ENCODE results near the gene SNX9.
"Not testable (repeated sequence)": the region's sequence is repeated elsewhere in the genome, so short reads cannot be mapped to it uniquely, and the experiment has no call there.

SNX9 gene

DNA sequence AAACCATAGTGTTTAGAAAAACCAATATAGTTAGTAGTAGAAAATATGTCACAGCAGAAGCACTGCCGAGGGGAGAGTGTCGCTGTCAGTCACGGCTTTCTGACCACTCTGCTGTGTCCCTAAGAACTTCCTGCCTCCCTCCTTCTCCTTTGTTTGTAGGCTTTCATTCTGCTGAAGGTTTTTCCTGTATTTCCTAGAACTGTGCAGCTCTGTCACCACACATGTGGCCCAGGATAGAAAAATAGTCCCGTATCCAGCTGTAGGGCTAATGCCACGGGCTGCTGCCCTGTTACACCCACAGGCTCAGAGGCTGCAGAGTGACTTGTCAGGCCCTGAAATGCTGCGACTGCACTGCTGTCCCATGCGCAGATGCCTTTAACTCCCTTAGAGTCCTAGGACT, 106.0 kb downstream of the SNX9 start:
- no peaks in the 10 kb centered on the region for H3K9me3 ChIP-seq (ENCODE audit: control insufficient read depth, insufficient read depth, low read depth, low read length)
- no peaks in the 10 kb centered on the region for H3K27me3 ChIP-seq (ENCODE audit: control insufficient read depth, insufficient read depth, low read length)
- H3K27ac ChIP-seq (ENCODE audit: low read depth, low read length), result no peak overlapping the region
- no peak overlapping the region for H3K9ac ChIP-seq (ENCODE audit: low read length)
- H3K36me3 ChIP-seq (ENCODE audit: control insufficient read depth, insufficient read depth, low read length), result peaks cover 84% of the 10 kb centered on the region
- H3K4me3 ChIP-seq (ENCODE audit: low read depth, low read length), result no peak overlapping the region
- H3K4me1 ChIP-seq (ENCODE audit: control insufficient read depth, insufficient read depth, low read length), result peaks cover 21% of the 10 kb centered on the region; the same call in 1 of the 2 replicates

DNA sequence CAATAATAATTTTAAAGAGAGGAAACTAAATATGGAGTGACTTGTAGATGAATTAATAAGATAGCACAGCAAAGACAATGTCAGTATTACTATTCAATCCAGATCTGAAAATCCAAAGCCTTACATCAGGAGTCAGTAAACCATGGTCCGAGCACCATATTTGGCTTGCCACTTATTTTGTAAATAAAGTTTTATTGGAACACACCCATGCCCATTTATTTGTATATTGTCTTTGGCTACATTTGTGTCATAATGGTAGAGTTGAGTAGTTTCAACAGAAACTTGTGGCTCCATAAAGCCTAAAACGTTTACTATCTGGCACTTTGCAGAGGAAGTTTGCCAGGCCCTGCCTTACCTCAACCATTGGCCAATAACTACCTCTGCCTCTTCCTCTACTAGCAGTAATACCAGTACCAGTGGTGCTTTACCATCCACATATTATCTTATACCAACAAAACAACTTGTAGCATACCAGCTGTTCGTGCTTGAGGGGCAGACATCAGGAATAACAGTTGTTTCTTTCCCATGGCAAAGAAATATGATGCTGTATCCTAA, 106.8 kb downstream of the SNX9 start:
- Histone ChIP-seq H3K27me3 (ENCODE audit: control insufficient read depth, insufficient read depth, low read length) (no peaks in the 10 kb centered on the region), H3K36me3 (ENCODE audit: control insufficient read depth, insufficient read depth, low read length) (peaks cover 83% of the 10 kb centered on the region), H3K4me3 (ENCODE audit: low read depth, low read length) (no peak overlapping the region), H3K9me3 (ENCODE audit: control insufficient read depth, insufficient read depth, low read depth, low read length) (no peaks in the 10 kb centered on the region), H3K9ac (ENCODE audit: low read length) (no peak overlapping the region), H3K4me1 (ENCODE audit: control insufficient read depth, insufficient read depth, low read length) (peaks cover 21% of the 10 kb centered on the region; the same call in 1 of the 2 replicates), H3K27ac (ENCODE audit: low read depth, low read length) (no peak overlapping the region)

DNA sequence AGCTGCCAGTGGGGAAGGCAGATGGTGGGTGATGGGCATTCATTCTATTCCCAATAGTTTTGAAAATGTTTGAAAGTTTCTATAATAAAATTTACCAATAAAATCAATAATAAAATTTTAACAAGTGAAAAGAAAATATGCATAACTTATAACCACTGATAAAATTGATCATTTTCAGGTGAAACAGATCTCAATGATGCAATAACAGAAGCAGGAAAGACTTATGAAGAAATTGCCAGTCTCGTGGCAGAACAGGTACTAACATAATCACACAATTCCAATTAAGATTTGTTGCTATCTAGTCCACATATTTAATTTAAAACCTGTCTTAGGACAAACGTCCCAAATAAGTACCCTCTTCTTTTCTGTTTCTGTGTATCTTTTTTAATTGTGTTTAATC, 112.7 kb downstream of the SNX9 start:
- Histone ChIP-seq H3K4me3 (ENCODE audit: low read depth, low read length) (no peak overlapping the region), H3K36me3 (ENCODE audit: control insufficient read depth, insufficient read depth, low read length) (peaks cover 91% of the 10 kb centered on the region), H3K4me1 (ENCODE audit: control insufficient read depth, insufficient read depth, low read length) (peaks cover 8% of the 10 kb centered on the region; the same call in 1 of the 2 replicates), H3K27ac (ENCODE audit: low read depth, low read length) (no peak overlapping the region), H3K9me3 (ENCODE audit: control insufficient read depth, insufficient read depth, low read depth, low read length) (no peaks in the 10 kb centered on the region), H3K27me3 (ENCODE audit: control insufficient read depth, insufficient read depth, low read length) (no peaks in the 10 kb centered on the region), H3K9ac (ENCODE audit: low read length) (no peak overlapping the region)

DNA sequence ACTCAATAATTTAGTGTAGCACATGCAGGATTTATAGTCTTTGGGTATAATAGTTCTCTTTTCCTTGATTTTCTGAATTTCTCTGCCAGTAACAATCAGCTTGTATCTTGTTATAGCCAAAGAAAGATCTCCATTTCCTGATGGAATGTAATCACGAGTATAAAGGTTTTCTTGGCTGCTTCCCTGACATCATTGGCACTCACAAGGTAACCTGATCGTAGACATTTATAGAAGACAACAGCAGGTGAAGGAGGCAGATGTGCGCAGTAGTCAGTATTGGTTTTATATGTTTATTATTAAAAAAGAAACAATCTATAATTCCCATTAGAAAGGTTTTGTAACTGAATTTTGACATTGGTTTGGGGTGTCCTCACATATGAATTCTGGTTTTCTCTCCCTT, 114.3 kb downstream of the SNX9 start:
- Histone ChIP-seq H3K36me3 (ENCODE audit: control insufficient read depth, insufficient read depth, low read length) (peaks cover 96% of the 10 kb centered on the region), H3K9me3 (ENCODE audit: control insufficient read depth, insufficient read depth, low read depth, low read length) (no peaks in the 10 kb centered on the region), H3K9ac (ENCODE audit: low read length) (no peak overlapping the region), H3K4me1 (ENCODE audit: control insufficient read depth, insufficient read depth, low read length) (no peaks in the 10 kb centered on the region), H3K4me3 (ENCODE audit: low read depth, low read length) (no peak overlapping the region), H3K27ac (ENCODE audit: low read depth, low read length) (no peak overlapping the region), H3K27me3 (ENCODE audit: control insufficient read depth, insufficient read depth, low read length) (no peaks in the 10 kb centered on the region)

DNA sequence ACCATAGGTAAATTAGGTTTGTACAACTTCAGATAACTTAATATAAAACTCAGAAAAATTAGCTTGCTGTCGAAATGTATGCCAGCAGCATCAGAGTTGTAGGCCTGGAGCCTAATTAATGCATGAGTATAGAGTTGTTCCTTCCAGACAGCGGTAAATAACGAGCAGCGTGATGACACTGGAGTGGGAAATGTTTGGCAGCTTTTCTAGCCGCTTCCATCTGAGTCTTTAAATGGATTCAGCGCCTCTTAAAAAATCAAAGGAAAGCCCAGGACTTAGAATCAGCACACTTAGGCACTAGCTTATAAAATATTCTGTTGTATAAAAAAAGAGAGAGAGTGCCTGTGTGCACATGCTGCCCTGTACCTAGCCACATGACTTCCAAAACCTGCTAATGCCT, 114.9 kb downstream of the SNX9 start:
- H3K36me3 ChIP-seq (ENCODE audit: control insufficient read depth, insufficient read depth, low read length), result peaks cover 96% of the 10 kb centered on the region
- no peak overlapping the region for H3K9ac ChIP-seq (ENCODE audit: low read length)
- no peak overlapping the region for H3K27ac ChIP-seq (ENCODE audit: low read depth, low read length)
- H3K27me3 ChIP-seq (ENCODE audit: control insufficient read depth, insufficient read depth, low read length), result no peaks in the 10 kb centered on the region
- H3K9me3 ChIP-seq (ENCODE audit: control insufficient read depth, insufficient read depth, low read depth, low read length), result no peaks in the 10 kb centered on the region
- H3K4me3 ChIP-seq (ENCODE audit: low read depth, low read length), result no peak overlapping the region
- H3K4me1 ChIP-seq (ENCODE audit: control insufficient read depth, insufficient read depth, low read length), result no peaks in the 10 kb centered on the region

DNA sequence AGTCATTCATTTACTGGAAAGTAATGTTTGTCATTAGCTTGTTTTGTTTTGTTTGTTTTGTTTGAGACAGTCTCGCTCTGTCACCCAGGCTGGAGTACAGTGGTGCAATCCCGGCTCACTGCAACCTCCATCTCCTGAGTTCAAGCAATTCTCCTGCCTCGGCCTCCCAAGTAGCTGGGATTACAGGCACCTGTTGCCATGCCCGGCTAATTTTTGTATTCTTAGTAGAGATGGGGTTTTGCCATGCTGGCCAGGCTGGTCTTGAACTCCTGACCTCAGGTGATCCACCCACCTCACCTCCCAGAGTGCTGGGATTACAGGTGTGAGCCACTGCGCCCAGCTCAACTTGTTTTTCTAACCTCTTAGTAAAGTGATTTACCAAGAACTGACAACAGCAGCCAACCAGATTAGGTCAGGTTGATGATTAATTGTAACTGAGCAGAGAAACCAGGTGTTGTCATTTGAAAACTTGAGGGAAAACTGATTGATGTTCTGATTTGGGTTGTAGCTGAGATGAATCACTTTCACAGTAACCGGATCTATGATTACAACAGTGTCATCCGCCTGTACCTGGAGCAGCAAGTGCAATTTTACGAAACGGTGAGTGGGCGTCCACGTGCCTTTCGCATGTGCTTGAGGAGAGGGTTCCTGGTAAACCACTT, 117.5 kb downstream of the SNX9 start:
- H3K36me3 ChIP-seq (ENCODE audit: control insufficient read depth, insufficient read depth, low read length), result peaks cover 99% of the 10 kb centered on the region
- not testable (repeated sequence) for H3K9ac ChIP-seq (ENCODE audit: low read length); H3K9me3 ChIP-seq (ENCODE audit: control insufficient read depth, insufficient read depth, low read depth, low read length)

DNA sequence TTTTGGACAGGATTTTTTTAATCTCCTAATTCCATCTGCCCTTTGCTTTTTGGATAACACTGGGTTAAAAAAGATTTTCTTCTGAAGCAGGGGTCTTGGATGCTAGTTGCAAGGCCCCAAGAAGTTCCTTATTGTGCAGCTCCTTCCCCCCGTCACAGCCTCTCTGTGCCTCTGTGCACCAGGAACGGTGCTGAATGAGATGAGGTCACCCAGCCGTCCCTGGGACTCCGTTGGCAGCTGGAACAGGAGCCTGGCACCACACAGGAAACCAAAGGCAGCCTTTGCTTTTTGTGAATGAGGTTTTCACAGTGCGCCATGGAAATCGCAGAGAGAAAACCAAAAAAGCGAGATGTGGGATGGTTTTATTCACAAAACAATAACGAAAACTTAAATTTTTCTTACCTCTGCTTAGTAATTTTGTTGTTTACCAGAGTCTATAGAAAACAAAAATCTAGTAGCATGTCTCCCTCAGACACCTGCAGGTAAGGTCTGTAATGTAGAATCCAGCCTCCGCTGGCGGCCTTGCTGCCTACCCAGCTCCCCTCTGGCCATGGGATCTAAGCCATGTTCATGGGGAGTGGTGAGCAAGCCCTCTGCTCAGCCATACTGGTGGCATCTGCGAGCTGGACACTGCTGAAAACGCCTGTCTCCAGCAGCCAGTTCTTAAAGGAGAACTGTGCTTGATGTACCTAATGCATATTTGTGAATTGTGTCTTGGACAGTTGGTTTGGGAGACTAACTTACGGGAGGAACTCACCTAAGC, 118.2 kb downstream of the SNX9 start:
- Histone ChIP-seq H3K4me3 (ENCODE audit: low read depth, low read length) (no peak overlapping the region), H3K4me1 (ENCODE audit: control insufficient read depth, insufficient read depth, low read length) (no peaks in the 10 kb centered on the region), H3K9ac (ENCODE audit: low read length) (no peak overlapping the region), H3K9me3 (ENCODE audit: control insufficient read depth, insufficient read depth, low read depth, low read length) (no peaks in the 10 kb centered on the region), H3K27ac (ENCODE audit: low read depth, low read length) (no peak overlapping the region), H3K36me3 (ENCODE audit: control insufficient read depth, insufficient read depth, low read length) (peaks cover 98% of the 10 kb centered on the region), H3K27me3 (ENCODE audit: control insufficient read depth, insufficient read depth, low read length) (no peaks in the 10 kb centered on the region)

More for the DNA sequence above, 117.5 kb downstream of the SNX9 start:
- not testable (repeated sequence) for H3K27me3 ChIP-seq (ENCODE audit: control insufficient read depth, insufficient read depth, low read length); H3K4me3 ChIP-seq (ENCODE audit: low read depth, low read length); H3K27ac ChIP-seq (ENCODE audit: low read depth, low read length); H3K4me1 ChIP-seq (ENCODE audit: control insufficient read depth, insufficient read depth, low read length)

DNA sequence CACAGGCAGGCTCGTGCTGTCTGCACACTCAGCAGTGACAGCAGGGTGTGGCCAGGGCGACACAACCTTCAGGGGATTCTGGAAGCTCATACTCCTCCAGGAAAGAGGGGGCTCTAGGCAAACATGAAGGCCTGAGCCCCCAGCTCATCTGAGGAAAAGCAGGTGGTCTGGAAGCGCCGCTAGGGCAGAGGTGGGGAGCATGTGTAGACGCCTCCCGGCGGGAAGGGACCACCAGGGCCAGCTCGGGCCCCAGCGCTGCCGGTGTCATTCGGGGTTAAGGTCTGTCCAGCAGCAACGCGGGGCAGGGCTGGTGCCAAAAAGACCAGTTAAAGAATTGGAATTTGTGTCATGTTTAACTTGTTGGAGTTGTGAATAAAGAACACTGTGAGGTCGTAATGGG, 119.3 kb downstream of the SNX9 start:
- H3K27me3 ChIP-seq (ENCODE audit: control insufficient read depth, insufficient read depth, low read length), result no peaks in the 10 kb centered on the region
- no peak overlapping the region for H3K27ac ChIP-seq (ENCODE audit: low read depth, low read length)
- no peak overlapping the region for H3K4me3 ChIP-seq (ENCODE audit: low read depth, low read length)
- H3K9ac ChIP-seq (ENCODE audit: low read length), result no peak overlapping the region
- peaks cover 90% of the 10 kb centered on the region for H3K36me3 ChIP-seq (ENCODE audit: control insufficient read depth, insufficient read depth, low read length)
- H3K9me3 ChIP-seq (ENCODE audit: control insufficient read depth, insufficient read depth, low read depth, low read length), result no peaks in the 10 kb centered on the region
- no peaks in the 10 kb centered on the region for H3K4me1 ChIP-seq (ENCODE audit: control insufficient read depth, insufficient read depth, low read length)

DNA sequence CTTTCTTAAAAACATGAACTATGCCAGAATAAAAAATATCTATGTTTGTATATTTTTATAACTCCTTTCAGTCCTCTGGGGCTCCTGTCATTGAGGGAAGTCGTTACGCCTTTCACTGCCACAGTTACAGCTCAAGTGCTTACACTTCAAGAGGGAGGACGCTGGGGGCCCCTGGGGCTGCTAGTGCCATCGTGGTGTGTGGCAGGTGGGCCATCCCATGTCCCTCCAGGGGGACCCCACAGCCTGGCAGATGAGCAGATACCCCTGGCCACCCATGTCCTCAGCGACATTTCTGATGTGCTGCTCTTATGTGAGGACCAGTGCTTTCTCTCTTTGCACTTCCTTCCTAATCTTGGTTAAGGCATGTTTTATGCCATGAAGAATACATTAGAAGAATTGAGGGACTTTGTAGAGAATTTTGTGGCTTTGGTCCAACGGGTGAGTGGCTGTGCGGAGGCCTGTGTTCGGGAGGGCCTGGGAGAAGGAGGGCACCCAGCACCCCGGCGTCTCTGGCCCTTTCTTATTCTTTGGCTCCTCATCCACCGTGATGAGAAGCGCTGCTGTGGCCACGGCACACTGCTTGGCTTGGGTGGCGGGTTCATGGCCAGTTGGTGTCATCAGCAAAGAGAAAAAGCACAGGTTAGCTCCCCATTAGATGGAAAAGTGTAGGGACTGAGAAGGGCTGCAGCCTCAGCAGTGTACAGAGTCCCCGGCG, 120.4 kb downstream of the SNX9 start:
- Histone ChIP-seq H3K4me1 (ENCODE audit: control insufficient read depth, insufficient read depth, low read length) (no peaks in the 10 kb centered on the region), H3K36me3 (ENCODE audit: control insufficient read depth, insufficient read depth, low read length) (peaks cover 80% of the 10 kb centered on the region), H3K4me3 (ENCODE audit: low read depth, low read length) (no peak overlapping the region), H3K9me3 (ENCODE audit: control insufficient read depth, insufficient read depth, low read depth, low read length) (no peaks in the 10 kb centered on the region; the same call in 1 of the 2 replicates), H3K27ac (ENCODE audit: low read depth, low read length) (no peak overlapping the region), H3K27me3 (ENCODE audit: control insufficient read depth, insufficient read depth, low read length) (no peaks in the 10 kb centered on the region), H3K9ac (ENCODE audit: low read length) (no peak overlapping the region)

DNA sequence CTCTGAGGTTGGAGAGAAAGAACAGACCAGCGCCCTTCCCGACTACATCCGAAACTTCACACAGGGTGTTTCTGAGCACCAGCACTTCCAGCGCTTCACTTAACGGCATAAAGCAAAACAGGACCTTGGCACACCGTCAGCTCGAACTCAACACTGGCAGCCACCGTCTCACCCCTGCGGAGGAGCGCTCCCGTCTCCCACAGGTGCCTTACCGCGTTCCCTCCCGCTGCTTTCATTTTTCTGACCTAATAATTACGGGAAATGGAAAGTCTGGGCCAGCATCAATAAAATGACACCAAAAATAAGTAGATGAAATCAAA, 120.9 kb downstream of the SNX9 start:
- H3K4me1 ChIP-seq (ENCODE audit: control insufficient read depth, insufficient read depth, low read length), result no peaks in the 10 kb centered on the region
- H3K27ac ChIP-seq (ENCODE audit: low read depth, low read length), result no peak overlapping the region
- no peak overlapping the region for H3K9ac ChIP-seq (ENCODE audit: low read length)
- no peak overlapping the region for H3K4me3 ChIP-seq (ENCODE audit: low read depth, low read length)
- no peaks in the 10 kb centered on the region; the same call in 1 of the 2 replicates for H3K9me3 ChIP-seq (ENCODE audit: control insufficient read depth, insufficient read depth, low read depth, low read length)
- peaks cover 75% of the 10 kb centered on the region for H3K36me3 ChIP-seq (ENCODE audit: control insufficient read depth, insufficient read depth, low read length)
- H3K27me3 ChIP-seq (ENCODE audit: control insufficient read depth, insufficient read depth, low read length), result no peaks in the 10 kb centered on the region
